Epidermal melanocyte (primary cell): Measurements from ENCODE around the gene SLC25A13.
"Not testable (repeated sequence)": the region's sequence is repeated elsewhere in the genome, so short reads cannot be mapped to it uniquely, and the experiment has no call there.

ENCODE experiments used
- DNase-seq: peaks from one replicate; pipeline ENCODE4 v3.0.0; 2011; ENCODE audit warnings: low spot score; ENCODE audit not compliant: insufficient read length

SLC25A13 gene

GRCh38 chr7:96321658-96322372 lies at the start of gene SLC25A13:
Gene SLC25A13, minus strand, starts transcription at chr7:96322098. Its CDS starts 142 bp downstream, at chr7:96321956.
- peak; percentile 92 for DNase-seq

GRCh38 chr7:96365916-96366315 lies 44.0 kb upstream of the SLC25A13 start:
- DNase-seq = not testable (repeated sequence)

GRCh38 chr7:96361116-96361857 lies 39.4 kb upstream of the SLC25A13 start:
- DNase-seq = no peak

- DNase-seq = no peak
These were observed 38.0 kb upstream of the SLC25A13 start for GRCh38 chr7:96359876-96360275.

- not testable (repeated sequence) for DNase-seq
These were observed 36.5 kb upstream of the SLC25A13 start for GRCh38 chr7:96358236-96358971.

- no peak for DNase-seq
These were observed 34.1 kb upstream of the SLC25A13 start for GRCh38 chr7:96355990-96356506.

GRCh38 chr7:96354881-96355280 lies 33.0 kb upstream of the SLC25A13 start:
- no peak for DNase-seq

GRCh38 chr7:96349572-96349971 lies 27.7 kb upstream of the SLC25A13 start:
- DNase-seq = no peak

GRCh38 chr7:96347471-96347870 lies 25.6 kb upstream of the SLC25A13 start:
- DNase-seq = no peak

GRCh38 chr7:96346293-96346953 lies 24.5 kb upstream of the SLC25A13 start:
- DNase-seq = peak; percentile 43

GRCh38 chr7:96344236-96344635 lies 22.3 kb upstream of the SLC25A13 start:
- no peak for DNase-seq

GRCh38 chr7:96342049-96342448 lies 20.2 kb upstream of the SLC25A13 start:
- DNase-seq = no peak

GRCh38 chr7:96337519-96337918 lies 15.6 kb upstream of the SLC25A13 start:
- no peak for DNase-seq

GRCh38 chr7:96332325-96332724 lies 10.4 kb upstream of the SLC25A13 start:
- DNase-seq = no peak

GRCh38 chr7:96331775-96332174 lies 9.9 kb upstream of the SLC25A13 start:
- no peak for DNase-seq

GRCh38 chr7:96331233-96331632 lies 9.3 kb upstream of the SLC25A13 start:
- DNase-seq = no peak

GRCh38 chr7:96330193-96330592 lies 8.3 kb upstream of the SLC25A13 start:
- no peak for DNase-seq

GRCh38 chr7:96329241-96329640 lies 7.3 kb upstream of the SLC25A13 start:
- DNase-seq = no peak

- no peak for DNase-seq
These were observed 6.1 kb upstream of the SLC25A13 start for GRCh38 chr7:96328016-96328415.

GRCh38 chr7:96327429-96327828 lies 5.5 kb upstream of the SLC25A13 start:
- no peak for DNase-seq

GRCh38 chr7:96326752-96327151 lies 4.9 kb upstream of the SLC25A13 start:
- DNase-seq = not testable (repeated sequence)
